ENCODE results near the gene POLD3. TPM values are rescaled to one million over a fixed set of nuclear protein-coding genes. Genes with fewer than 3 reads are reported as not detected.

Gene POLD3
- total RNA-seq, 4 donors from 2014 or later: 5.1 to 13.8 (median 11.9) TPM

Small RNA genes within 50 kb of the gene (small RNA-seq; reads per million reads assigned to genes)
- gene RANP3 (0 reads per million in 4 donors), gene RN7SKP297 (0 reads per million in 4 donors)

Other genes with a start within 250 kb of the POLD3 start
- 1 to 10 TPM in 2 of 4 donors, under 1 TPM in 2; 0.42 to 2.0 (median 0.89) TPM for gene PGM2L1, start 194.1 kb upstream of the POLD3 start, total RNA-seq
- 1 to 10 TPM in 3 of 4 donors, under 1 TPM in 1; 0.72 to 8.4 (median 3.5) TPM for gene KCNE3, start 125.0 kb upstream of the POLD3 start, total RNA-seq
- gene LIPT2, start 98.9 kb upstream of the POLD3 start, total RNA-seq: 1 to 10 TPM; 1.2 to 8.4 (median 3.9) TPM
- under 1 TPM in 2 of 4 donors, not detected in 2; 0.19 to 0.97 TPM for gene CHRDL2, start 138.8 kb downstream of the POLD3 start, total RNA-seq
- gene RNF169, start 156.3 kb downstream of the POLD3 start, total RNA-seq: 10 to 100 TPM; 18.0 to 23.3 (median 19.2) TPM

Measured in esophagus squamous epithelium (tissue), 4 donors.